Caco-2 (cell line): Measurements from ENCODE around the gene NACC1. TPM values are rescaled to one million over a fixed set of nuclear protein-coding genes. Genes with fewer than 3 reads are reported as not detected.

Experiments
- BruUV-seq: library from RNA; stranded (reverse); fragments of 400-500 nt; replicated peaks from 2 replicates; lab custom pipeline; 2021; lab: Mats Ljungman, UMichigan
- CTCF ChIA-PET: fragments of 300-600 bp; sonication (Branson Sonifier 250); formaldehyde crosslinking; loops from one replicate; lab custom pipeline; 2022; ENCODE audit warnings: antibody characterized with exemption; lab: Charles Lee
- POLR2A ChIA-PET: fragments of 300-600 bp; sonication (Branson Sonifier 250); formaldehyde crosslinking; loops from one replicate; lab custom pipeline; 2022; ENCODE audit warnings: antibody characterized with exemption; lab: Charles Lee
- DNase-seq, 2 experiments: peaks; one replicate each; pipeline versions ENCODE4 v3.0.0 to v3.0.0-alpha.2; 2020 to 2022
- H3K27me3 ChIP-seq: replicated peaks from 2 replicates; pipeline ENCODE4 v1.6.0; 2011; ENCODE audit warnings: low read length; ENCODE audit not compliant: control insufficient read depth, insufficient read depth
- H3K36me3 ChIP-seq: 2 replicates; pipeline ENCODE4 v1.5.1; 2011; ENCODE audit warnings: low read length; ENCODE audit not compliant: control insufficient read depth, insufficient read depth
- H3K4me1 ChIP-seq: fragments of 250-450 bp; sonication (Bioruptor Pico); 2 replicates; pipeline ENCODE4 v1.5.1; 2020; ENCODE audit warnings: mild to moderate bottlenecking
- H3K4me3 ChIP-seq: 2 replicates; pipeline ENCODE4 v1.5.1; 2011; ENCODE audit warnings: low read depth, mild to moderate bottlenecking, control low read depth, low read length
- H3K9me3 ChIP-seq: fragments of 250-450 bp; sonication (Bioruptor Pico); 2 replicates; pipeline ENCODE4 v1.5.1; 2020; ENCODE audit warnings: mild to moderate bottlenecking, moderate library complexity
- H3K27ac Mint-ChIP-seq: one replicate; pipeline ENCODE4 v1.8.0; 2022; ENCODE audit warnings: mixed read lengths; ENCODE audit not compliant: unreplicated experiment
- H3K27me3 Mint-ChIP-seq: one replicate; pipeline ENCODE4 v1.8.0; 2022; ENCODE audit warnings: mixed read lengths; ENCODE audit not compliant: insufficient read depth, unreplicated experiment
- H3K36me3 Mint-ChIP-seq: one replicate; pipeline ENCODE4 v1.8.0; 2022; ENCODE audit warnings: mild to moderate bottlenecking, mixed read lengths; ENCODE audit not compliant: insufficient read depth, unreplicated experiment
- H3K4me1 Mint-ChIP-seq: one replicate; pipeline ENCODE4 v1.8.0; 2022; ENCODE audit warnings: low read depth, mixed read lengths; ENCODE audit not compliant: unreplicated experiment
- H3K4me3 Mint-ChIP-seq: one replicate; pipeline ENCODE4 v1.8.0; 2022; ENCODE audit warnings: mild to moderate bottlenecking, moderate library complexity, mixed read lengths; ENCODE audit not compliant: unreplicated experiment
- H3K9me3 Mint-ChIP-seq: one replicate; pipeline ENCODE4 v1.8.0; 2022; ENCODE audit warnings: mixed read lengths; ENCODE audit not compliant: unreplicated experiment
- CTCF ChIP-seq, 2 experiments: fragments of 200-600 bp in 1 of 2; IDR thresholded peaks; 1 replicate in 1 of 2; 2 replicates in 1 of 2; pipeline versions ENCODE4 v1.5.1 to v1.8.0; 2011 to 2022; ENCODE audit warnings: antibody characterized with exemption in 1 of 2, control low read depth in 1 of 2, inconsistent platforms in 1 of 2, low read depth in 1 of 2, low read length in 1 of 2, mild to moderate bottlenecking in 1 of 2, moderate library complexity in 1 of 2; ENCODE audit not compliant: insufficient read depth in 1 of 2, severe bottlenecking in 1 of 2, unreplicated experiment in 1 of 2
- intact Hi-C: fragments of 100-400 bp; cut with micrococcal nuclease; formaldehyde crosslinking; loops from one replicate; pipeline ENCODE4 v1.10.0; 2022; ENCODE audit not compliant: unreplicated experiment
- total RNA-seq: library from RNA; stranded (reverse); gene quantifications from 2 replicates; pipeline ENCODE4 v1.2.3, GENCODE V29; 2022

NACC1 gene
- total RNA-seq, 1 experiment from 2014 or later: 89.6 TPM

GRCh38 chr19:13154241-13154778, 36.2 kb downstream of the NACC1 start:
- DNase-seq: peak; percentile 71 to 84
- ChIA-PET POLR2A (interaction anchor here (0.5 to 2.4 kb wide), 4 partner anchors 9 to 141 kb away, joined by 3 to 12 read pairs (median 4); no protein-coding TSS in a partner anchor), CTCF (interaction anchor here (0.9 to 1.6 kb wide), 2 partner anchors 10 to 177 kb away, joined by 3 read pairs; no protein-coding TSS in a partner anchor)
- H3K4me3 Mint-ChIP-seq: peak overlapping the region; percentile 83
- peak overlapping the region; percentile 98 for H3K27ac Mint-ChIP-seq
- no peaks in the 10 kb centered on the region for H3K9me3 Mint-ChIP-seq
- TSS peak; percentile 70 for BruUV-seq
- H3K27me3 Mint-ChIP-seq: peaks cover 4% of the 10 kb centered on the region
- Histone ChIP-seq H3K27me3 (no peaks in the 10 kb centered on the region), H3K4me3 (peak overlapping the region; percentile 99), H3K4me1 (peaks cover 16% of the 10 kb centered on the region), H3K9me3 (no peaks in the 10 kb centered on the region), H3K36me3 (peaks cover 2% of the 10 kb centered on the region; the same call in 1 of the 2 replicates)
- intact Hi-C loops: loop anchor here (5.0 kb wide), 1 partner anchor 362 kb away; the partner anchor contains the start of gene JUNB
- H3K4me1 Mint-ChIP-seq: peaks cover 21% of the 10 kb centered on the region
- no peak for TF ChIP-seq CTCF (IDR thresholded peaks at IDR 0.05; ENCODE audit: insufficient read depth in 1 of 2, low read depth in 1 of 2, low read length in 1 of 2, severe bottlenecking in 1 of 2, unreplicated experiment in 1 of 2)
- H3K36me3 Mint-ChIP-seq: peaks cover 75% of the 10 kb centered on the region

GRCh38 chr19:13154911-13155471, 36.9 kb downstream of the NACC1 start:
- Mint-ChIP-seq H3K27ac (peak overlapping the region; percentile 98), H3K27me3 (peaks cover 4% of the 10 kb centered on the region), H3K9me3 (no peaks in the 10 kb centered on the region), H3K4me3 (peak overlapping the region; percentile 83), H3K4me1 (peaks cover 17% of the 10 kb centered on the region), H3K36me3 (peaks cover 74% of the 10 kb centered on the region)
- POLR2A ChIA-PET: interaction anchor here (0.5 to 2.4 kb wide), 5 partner anchors 9 to 142 kb away, joined by 3 to 12 read pairs (median 3); no protein-coding TSS in a partner anchor
- H3K27me3 ChIP-seq: no peaks in the 10 kb centered on the region
- no peaks in the 10 kb centered on the region for H3K9me3 ChIP-seq
- H3K4me1 ChIP-seq: peaks cover 16% of the 10 kb centered on the region
- CTCF ChIA-PET: interaction anchor here (0.9 to 1.6 kb wide), 3 partner anchors 9 to 177 kb away, joined by 3 to 4 read pairs (median 3); no protein-coding TSS in a partner anchor
- H3K4me3 ChIP-seq: peak overlapping the region; percentile 99
- peak in 1 of 2 experiments; percentile 21 for TF ChIP-seq CTCF (IDR thresholded peaks at IDR 0.05; ENCODE audit: insufficient read depth in 1 of 2, low read depth in 1 of 2, low read length in 1 of 2, severe bottlenecking in 1 of 2, unreplicated experiment in 1 of 2)
- no TSS peak for BruUV-seq
- peak; percentile 90 to 92 for DNase-seq
- intact Hi-C loops: loop anchor here (1.0 to 5.0 kb wide), 2 partner anchors 8 to 363 kb away; partner anchors contain the start of gene JUNB
- peaks cover 2% of the 10 kb centered on the region; the same call in 1 of the 2 replicates for H3K36me3 ChIP-seq
